Activated T-cell treated with anti-CD3 and anti-CD28 coated beads for 1 hour (primary cell): ENCODE results near the gene TBC1D10A.
A peak's percentile ranks its signal among the peaks of the same experiment; 100 is the strongest.

ENCODE experiments used
- DNase-seq: peaks from one replicate; pipeline ENCODE4 v3.0.0-alpha.2; 2020; ENCODE audit warnings: low read depth

Gene TBC1D10A, protein sequence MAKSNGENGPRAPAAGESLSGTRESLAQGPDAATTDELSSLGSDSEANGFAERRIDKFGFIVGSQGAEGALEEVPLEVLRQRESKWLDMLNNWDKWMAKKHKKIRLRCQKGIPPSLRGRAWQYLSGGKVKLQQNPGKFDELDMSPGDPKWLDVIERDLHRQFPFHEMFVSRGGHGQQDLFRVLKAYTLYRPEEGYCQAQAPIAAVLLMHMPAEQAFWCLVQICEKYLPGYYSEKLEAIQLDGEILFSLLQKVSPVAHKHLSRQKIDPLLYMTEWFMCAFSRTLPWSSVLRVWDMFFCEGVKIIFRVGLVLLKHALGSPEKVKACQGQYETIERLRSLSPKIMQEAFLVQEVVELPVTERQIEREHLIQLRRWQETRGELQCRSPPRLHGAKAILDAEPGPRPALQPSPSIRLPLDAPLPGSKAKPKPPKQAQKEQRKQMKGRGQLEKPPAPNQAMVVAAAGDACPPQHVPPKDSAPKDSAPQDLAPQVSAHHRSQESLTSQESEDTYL

GRCh38 chr22:30326706-30327362 lies at the start of gene TBC1D10A:
Gene TBC1D10A, minus strand, starts transcription at chr22:30326941. Its CDS starts 60 bp downstream, at chr22:30326881.
- peak; percentile 91 for DNase-seq

GRCh38 chr22:30375312-30375849 lies 48.6 kb upstream of the TBC1D10A start:
- DNase-seq = no peak

- DNase-seq = no peak
Measured at GRCh38 chr22:30373331-30374325, 46.9 kb upstream of the TBC1D10A start.

- no peak for DNase-seq
Measured at GRCh38 chr22:30372915-30373314, 46.2 kb upstream of the TBC1D10A start.

- DNase-seq = no peak
Measured at GRCh38 chr22:30371981-30372380, 45.2 kb upstream of the TBC1D10A start.

- no peak for DNase-seq
Measured at GRCh38 chr22:30371321-30371720, 44.6 kb upstream of the TBC1D10A start.

- no peak for DNase-seq
Measured at GRCh38 chr22:30370641-30371230, 44.0 kb upstream of the TBC1D10A start.

DNA sequence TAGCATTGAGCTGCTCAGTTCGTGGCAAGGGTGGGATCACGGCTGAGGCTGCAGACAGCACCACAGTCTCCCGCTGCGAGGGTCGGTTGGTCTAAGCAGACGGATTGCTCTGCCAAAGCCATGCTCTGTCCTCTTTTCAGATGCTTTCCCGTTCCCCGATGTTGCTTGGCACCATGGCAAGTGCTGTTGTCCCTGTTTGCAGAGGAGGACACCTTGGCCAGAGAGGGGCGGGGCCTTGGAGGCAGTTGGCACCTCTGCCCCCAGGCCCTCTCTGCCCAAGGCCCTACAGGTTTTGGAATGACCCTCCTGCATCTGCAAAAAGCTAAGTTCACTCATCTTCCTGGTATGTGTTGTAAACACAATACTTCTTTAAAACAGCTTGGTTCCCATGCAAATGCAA lies 41.7 kb upstream of the TBC1D10A start:
- no peak for DNase-seq

DNA sequence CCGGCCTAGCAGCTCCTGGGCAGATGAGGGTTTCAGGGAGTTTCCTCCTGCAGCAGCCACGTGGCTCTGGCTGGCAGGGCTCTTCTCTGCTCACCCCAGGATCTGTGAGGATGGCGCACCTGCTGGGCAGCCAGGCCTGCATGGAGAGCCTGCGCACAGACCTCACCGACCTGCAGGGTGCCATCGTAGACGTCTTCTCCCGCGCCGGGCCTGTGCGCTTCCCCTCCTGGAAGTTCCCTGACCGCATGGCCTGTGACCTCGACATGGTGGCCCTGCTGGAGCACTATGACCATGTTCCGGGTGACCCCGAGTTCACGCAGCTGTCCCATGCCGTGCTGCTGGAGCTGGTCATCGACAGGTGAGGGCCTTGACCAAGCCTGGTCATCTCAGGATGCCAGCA lies 39.1 kb upstream of the TBC1D10A start:
- no peak for DNase-seq

GRCh38 chr22:30362651-30363281 lies 36.0 kb upstream of the TBC1D10A start:
- DNase-seq = no peak

- DNase-seq = no peak
Measured at GRCh38 chr22:30361916-30362650, 35.3 kb upstream of the TBC1D10A start.

DNA sequence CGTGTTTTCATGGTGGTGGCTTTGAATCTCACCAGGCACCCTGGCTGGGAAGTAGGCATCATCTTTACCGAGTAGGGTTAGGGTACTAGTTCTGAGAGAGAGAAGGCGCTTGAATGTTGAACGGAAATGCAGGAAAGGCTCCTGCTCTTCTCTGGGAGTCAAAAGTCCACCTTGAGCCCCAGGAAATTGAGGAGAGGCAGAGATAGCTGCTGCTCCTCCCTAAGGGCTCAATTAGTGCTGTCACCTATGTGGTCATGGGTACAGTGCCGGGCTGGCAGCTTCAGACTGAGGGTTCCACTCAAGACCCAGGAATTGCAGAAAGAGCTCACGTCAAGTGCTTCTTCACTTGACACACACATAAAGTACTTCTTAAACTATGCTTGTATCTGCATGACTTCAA lies 31.8 kb upstream of the TBC1D10A start:
- DNase-seq = no peak

GRCh38 chr22:30357650-30358215 lies 31.0 kb upstream of the TBC1D10A start:
- DNase-seq = no peak

DNA sequence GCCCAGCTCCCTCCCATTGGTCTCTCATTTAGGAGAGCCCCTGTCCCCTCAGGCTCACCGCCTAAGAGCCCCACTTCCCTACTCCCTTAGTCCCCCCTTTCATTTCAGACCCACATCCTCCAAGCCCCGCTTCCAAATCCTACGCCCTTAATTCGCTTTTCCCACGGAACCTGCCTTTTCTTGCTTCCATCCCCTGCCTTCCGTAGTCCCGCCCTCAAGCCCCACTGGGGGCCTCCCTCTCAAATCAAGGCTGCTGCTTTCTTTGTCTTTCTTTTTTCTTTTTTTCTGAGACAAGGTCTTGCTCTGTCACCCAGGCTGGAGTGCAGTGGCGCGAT lies 30.5 kb upstream of the TBC1D10A start:
- no peak for DNase-seq

DNA sequence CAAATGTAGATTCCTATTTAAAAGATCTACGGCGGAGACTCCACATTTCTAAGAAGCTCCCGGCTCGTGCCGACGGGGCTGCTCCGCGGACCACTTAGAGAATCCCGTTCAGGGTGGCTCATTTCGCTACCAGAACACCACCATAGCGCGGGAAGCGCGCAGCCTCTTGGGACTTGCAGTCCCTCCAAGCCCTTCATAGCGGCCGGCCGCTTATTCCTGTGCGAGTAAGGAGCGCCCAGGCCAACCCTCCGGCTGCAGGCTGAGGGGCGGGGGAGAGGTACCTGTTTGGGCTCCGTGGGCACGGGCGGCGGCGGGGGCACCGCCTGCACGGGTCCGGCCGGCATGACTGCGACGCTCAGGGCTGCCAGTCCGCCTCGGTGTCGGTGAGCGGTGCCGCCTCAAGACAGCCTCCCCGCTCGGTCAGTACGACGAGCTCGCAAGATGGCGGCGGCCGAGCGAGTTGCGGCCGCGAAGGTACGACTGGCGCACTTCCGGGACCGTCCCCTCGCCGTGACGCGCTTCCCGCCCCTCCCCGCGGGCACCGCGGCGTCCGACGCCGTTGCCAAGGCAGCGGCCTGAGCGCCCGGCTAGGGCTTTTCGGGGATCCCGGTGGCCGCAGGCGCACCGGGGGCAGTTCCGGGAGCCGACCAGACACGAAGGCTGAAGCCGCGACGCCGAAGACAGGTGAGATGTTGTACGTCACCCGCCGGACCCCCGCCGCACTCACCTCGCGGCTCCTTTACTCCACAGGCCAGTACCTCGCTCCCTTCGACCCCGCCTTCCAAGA lies 29.9 kb upstream of the TBC1D10A start, which contains the start of the genes CCDC157 and SF3A1:
Gene CCDC157, plus strand, starts transcription at position 559 of the 787 bp plus-strand sequence. CDS start 8,994 bp downstream, outside the sequence.
Gene SF3A1, minus strand, starts transcription at position 446 of the 787 bp plus-strand sequence. Its CDS starts 102 bp downstream, at position 344.
- peak; percentile 76 for DNase-seq

- DNase-seq = no peak
Measured at GRCh38 chr22:30354644-30355043, 27.9 kb upstream of the TBC1D10A start.

GRCh38 chr22:30351226-30351625 lies 24.5 kb upstream of the TBC1D10A start:
- no peak for DNase-seq

DNA sequence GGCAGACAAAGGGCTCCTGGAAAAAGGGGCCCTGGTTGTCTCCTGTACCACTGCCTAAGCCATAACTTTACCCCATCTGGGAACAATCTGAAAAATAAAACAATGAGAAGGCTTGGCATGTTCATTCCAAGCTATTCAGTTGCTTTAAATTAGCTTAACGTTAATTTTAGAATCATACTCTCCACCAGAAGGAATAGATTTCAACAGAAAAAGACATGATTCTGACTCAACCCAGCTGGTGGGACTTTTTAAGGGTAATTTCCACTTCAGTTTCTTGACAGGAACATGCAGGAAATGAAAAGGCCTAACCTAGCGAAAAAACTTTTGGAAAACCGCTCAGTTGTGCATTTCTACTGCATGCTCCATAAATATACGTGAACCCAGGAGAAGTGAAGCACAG lies 22.1 kb upstream of the TBC1D10A start:
- DNase-seq = no peak

DNA sequence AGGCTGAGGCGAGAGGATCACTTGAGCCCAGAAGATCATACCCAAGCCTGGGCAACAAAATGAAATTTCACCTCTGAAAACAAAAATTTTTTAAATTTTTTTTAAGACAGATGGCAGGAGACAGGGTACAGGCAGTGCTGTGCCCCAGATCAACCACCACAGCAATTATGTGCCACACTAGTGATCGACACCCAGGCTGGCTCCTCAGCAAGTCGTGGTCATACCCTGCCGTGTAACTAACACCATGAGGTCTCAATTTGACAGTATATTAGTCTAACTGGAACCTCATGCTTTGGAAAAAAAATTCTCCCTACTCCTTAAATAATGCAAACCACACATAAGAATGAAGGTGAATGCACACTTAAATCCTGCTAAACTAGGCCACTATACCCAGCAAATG lies 21.7 kb upstream of the TBC1D10A start:
- no peak for DNase-seq
